SK-N-SH (cell line): Measurements from ENCODE around the gene RBM10. TPM values are rescaled to one million over a fixed set of nuclear protein-coding genes. Genes with fewer than 3 reads are reported as not detected.

Source experiments
- CTCF ChIA-PET: fragments of 300-600, 350-600 bp; formaldehyde crosslinking; extraction: SDS; loops from one replicate; lab custom pipeline; 2021; lab: Yijun Ruan, JAX
- POLR2A ChIA-PET: fragments of 350-600 bp; sonication (Branson Sonifier 250); formaldehyde crosslinking; extraction: SDS; loops from one replicate; lab custom pipeline; 2020; ENCODE audit warnings: antibody characterized with exemption, inconsistent platforms; lab: Yijun Ruan, JAX
- DNase-seq: peaks from one replicate; pipeline ENCODE4 v3.0.0; 2012
- H2AFZ ChIP-seq: fragments of 200-600 bp; sonication (generic); 2 replicates; pipeline ENCODE4 v1.8.1; 2016; ENCODE audit warnings: antibody characterized with exemption, mild to moderate bottlenecking, low read depth
- H3F3A ChIP-seq: fragments of 200-600 bp; sonication (generic); replicated peaks from 2 replicates; pipeline ENCODE3; 2016; ENCODE audit warnings: antibody characterized with exemption, mild to moderate bottlenecking; ENCODE audit not compliant: insufficient read depth
- H3K27ac ChIP-seq, 2 experiments: fragments of 200-500 bp in 1 of 2; fragments of 200-600 bp in 1 of 2; sonication (Bioruptor generic) in 1 of 2; sonication (generic), shearing (Covaris generic) in 1 of 2; 2 replicates each; pipeline versions ENCODE4 v1.5.1 to v1.6.1; 2014 to 2016; ENCODE audit warnings: low read depth in 2 of 2, inconsistent platforms in 1 of 2, low read length in 1 of 2, mild to moderate bottlenecking in 1 of 2, mixed read lengths in 1 of 2
- H3K27me3 ChIP-seq: fragments of 200-600 bp; sonication (generic), shearing (Covaris generic); 2 replicates; pipeline ENCODE4 v1.6.1; 2016; ENCODE audit warnings: mixed run types; ENCODE audit not compliant: insufficient read depth
- H3K36me3 ChIP-seq, 2 experiments: fragments of 200-500 bp in 1 of 2; fragments of 200-600 bp in 1 of 2; sonication (Bioruptor generic) in 1 of 2; sonication (generic) in 1 of 2; replicated peaks in 1 of 2; 2 replicates each; pipeline versions ENCODE3 to v1.5.1; 2014 to 2016; ENCODE audit warnings: low read length in 1 of 2, mild to moderate bottlenecking in 1 of 2; ENCODE audit not compliant: insufficient read depth in 2 of 2, control insufficient read depth in 1 of 2
- H3K4me1 ChIP-seq, 2 experiments: fragments of 200-500 bp in 1 of 2; fragments of 200-600 bp in 1 of 2; sonication (Bioruptor generic) in 1 of 2; sonication (generic), shearing (Covaris generic) in 1 of 2; 2 replicates each; pipeline versions ENCODE4 v1.5.1 to v1.6.1; 2014 to 2016; ENCODE audit warnings: low read depth in 1 of 2, low read length in 1 of 2, mixed run types in 1 of 2; ENCODE audit not compliant: insufficient read depth in 2 of 2, control insufficient read depth in 1 of 2
- H3K4me2 ChIP-seq: fragments of 200-600 bp; sonication (generic), shearing (Covaris generic); 2 replicates; pipeline ENCODE4 v1.6.1; 2017; ENCODE audit warnings: mixed run types
- H3K4me3 ChIP-seq, 2 experiments: fragments of 200-500 bp in 1 of 2; fragments of 200-600 bp in 1 of 2; sonication (Bioruptor generic) in 1 of 2; sonication (generic), shearing (Covaris generic) in 1 of 2; 2 replicates each; pipeline versions ENCODE4 v1.5.1 to v1.8.1; 2014 to 2016; ENCODE audit warnings: low read depth in 2 of 2, inconsistent platforms in 1 of 2, low read length in 1 of 2, mild to moderate bottlenecking in 1 of 2, mixed read lengths in 1 of 2, moderate library complexity in 1 of 2
- H3K79me2 ChIP-seq: fragments of 200-600 bp; sonication (generic); 2 replicates; pipeline ENCODE4 v1.8.1; 2017; ENCODE audit warnings: mild to moderate bottlenecking; ENCODE audit not compliant: insufficient read depth
- H3K9ac ChIP-seq: fragments of 200-600 bp; sonication (generic); 2 replicates; pipeline ENCODE4 v1.6.1; 2017; ENCODE audit warnings: mixed run types
- H3K9me2 ChIP-seq: fragments of 200-600 bp; sonication (generic); 2 replicates; pipeline ENCODE4 v1.6.1; 2017; ENCODE audit warnings: mixed run types
- H3K9me3 ChIP-seq: fragments of 200-600 bp; sonication (generic); 2 replicates; pipeline ENCODE4 v1.6.1; 2017; ENCODE audit warnings: mixed run types, mild to moderate bottlenecking, moderate library complexity
- H4K20me1 ChIP-seq: fragments of 200-600 bp; sonication (generic); 2 replicates; pipeline ENCODE4 v1.6.1; 2017; ENCODE audit warnings: mild to moderate bottlenecking, mixed run types; ENCODE audit not compliant: insufficient read depth
- CHD2 ChIP-seq: fragments of 150-350 bp; IDR thresholded peaks from 2 replicates; pipeline ENCODE4 v1.6.1; 2018; ENCODE audit warnings: low read length; ENCODE audit not compliant: partially characterized antibody
- ELF1 ChIP-seq: IDR thresholded peaks from 2 replicates; pipeline ENCODE4 v1.4.0; 2012
- EZH2phosphoT487 ChIP-seq: fragments of 200-600 bp; sonication (generic); IDR thresholded peaks from 2 replicates; pipeline ENCODE4 v1.6.1; 2017; ENCODE audit warnings: low read depth, mixed run types, mild to moderate bottlenecking, antibody characterized with exemption, moderate library complexity, borderline replicate concordance
- FOSL2 ChIP-seq: IDR thresholded peaks from 2 replicates; pipeline ENCODE4 v1.4.0; 2012; ENCODE audit warnings: low read depth, mild to moderate bottlenecking, moderate library complexity, borderline replicate concordance
- FOXJ3 ChIP-seq: sonication (generic); formaldehyde crosslinking; IDR thresholded peaks from 2 replicates; pipeline ENCODE4 v1.5.1; 2020; ENCODE audit warnings: mild to moderate bottlenecking, missing genetic modification reagents
- FOXM1 ChIP-seq: IDR thresholded peaks from 2 replicates; pipeline ENCODE4 v1.4.0; 2012; ENCODE audit warnings: low read depth, mild to moderate bottlenecking
- IRF3 ChIP-seq: fragments of 150-350 bp; IDR thresholded peaks from 2 replicates; pipeline ENCODE4 v1.6.1; 2016; ENCODE audit warnings: mild to moderate bottlenecking, low read depth, low read length
- JUND ChIP-seq: IDR thresholded peaks from 2 replicates; pipeline ENCODE4 v1.4.0; 2012
- MXI1 ChIP-seq: IDR thresholded peaks from 2 replicates; pipeline ENCODE4 v1.6.1; 2012; ENCODE audit warnings: mild to moderate bottlenecking, low read depth, low read length, improper control_type of control experiment
- NFIC ChIP-seq: IDR thresholded peaks from 2 replicates; pipeline ENCODE4 v1.4.0; 2012; ENCODE audit warnings: borderline replicate concordance
- RFX5 ChIP-seq: IDR thresholded peaks from 2 replicates; pipeline ENCODE4 v1.6.1; 2012; ENCODE audit warnings: mild to moderate bottlenecking, improper control_type of control experiment, low read length
- RXRA ChIP-seq: IDR thresholded peaks from 2 replicates; pipeline ENCODE4 v1.4.0; 2012; ENCODE audit warnings: low read depth, mild to moderate bottlenecking, borderline replicate concordance
- TAF1 ChIP-seq: IDR thresholded peaks from 2 replicates; pipeline ENCODE4 v1.6.1; 2012; ENCODE audit warnings: low read depth, mild to moderate bottlenecking, low read length, moderate library complexity, borderline replicate concordance
- TCF12 ChIP-seq: IDR thresholded peaks from 2 replicates; pipeline ENCODE4 v1.4.0; 2012
- TEAD4 ChIP-seq: IDR thresholded peaks from 2 replicates; pipeline ENCODE4 v1.4.0; 2012; ENCODE audit warnings: mild to moderate bottlenecking, borderline replicate concordance; ENCODE audit not compliant: insufficient read depth
- YY1 ChIP-seq: IDR thresholded peaks from 2 replicates; pipeline ENCODE4 v1.4.0; 2012; ENCODE audit warnings: low read depth, mild to moderate bottlenecking
- WGBS: methylation state at CpG from one replicate; pipeline ENCODE4 v1.1.6; 2017; ENCODE audit warnings: low lambda C conversion rate; 5-methylcytosine and 5-hydroxymethylcytosine counted together
- polyA plus RNA-seq, 3 experiments: library from polyadenylated mRNA; depleted of rRNA; stranded (reverse); fragments of >200 nt; gene quantifications; 2 replicates each; pipeline ENCODE4 v1.2.3, GENCODE V29; 2012
- TF ChIP-seq, protein P1 (sequence below): IDR thresholded peaks from 2 replicates; pipeline ENCODE4 v1.4.0; 2012; ENCODE audit warnings: low read depth
- TF ChIP-seq, protein P2 (sequence below): IDR thresholded peaks from 2 replicates; pipeline ENCODE4 v1.4.0; 2012; ENCODE audit warnings: low read depth, borderline replicate concordance
- TF ChIP-seq, protein P3 (sequence below): fragments of 150-350 bp; IDR thresholded peaks from 2 replicates; pipeline ENCODE4 v1.6.1; 2017; ENCODE audit warnings: antibody characterized with exemption, low read length, low read depth, borderline replicate concordance

The RBM10 gene
- polyA plus RNA-seq, 1 of the 3 experiments (the other 2 are of a cell fraction): 34.4 TPM

GRCh38 chrX:47179928-47180255 lies 34.9 kb downstream of the RBM10 start (continued):
- TF ChIP-seq RFX5: no peak
- TF ChIP-seq FOXM1: no peak
- no peak for TF ChIP-seq NFIC
- no peak for TF ChIP-seq IRF3
- TF ChIP-seq YY1: no peak
- no peak for TF ChIP-seq MXI1
- TF ChIP-seq JUND: no peak

GRCh38 chrX:47180346-47180745 lies 35.3 kb downstream of the RBM10 start:
- no peaks in the 10 kb centered on the region for H3F3A ChIP-seq
- no peaks in the 10 kb centered on the region for H3K4me1 ChIP-seq
- H3K27me3 ChIP-seq: peaks cover 33% of the 10 kb centered on the region; the same call in 1 of the 2 replicates
- 66% methylated on average over 6 of the region's 8 CpGs for WGBS
- DNase-seq: no peak
- H3K4me3 ChIP-seq: no peak overlapping the region
- no peak overlapping the region for H3K9ac ChIP-seq
- no peak overlapping the region for H2AFZ ChIP-seq
- H4K20me1 ChIP-seq: no peaks in the 10 kb centered on the region
- CTCF ChIA-PET: no interaction called here
- H3K9me2 ChIP-seq: no peaks in the 10 kb centered on the region
- no peak overlapping the region for H3K4me2 ChIP-seq
- no peaks in the 10 kb centered on the region for H3K9me3 ChIP-seq
- H3K27ac ChIP-seq: no peak overlapping the region
- peaks cover 0 to 18% of the 10 kb centered on the region in 2 experiments for H3K36me3 ChIP-seq
- no peak for TF ChIP-seq ELF1
- TF ChIP-seq, all 33 proteins: peak for 0
- POLR2A ChIA-PET: no interaction called here
- H3K79me2 ChIP-seq: no peaks in the 10 kb centered on the region

DNA sequence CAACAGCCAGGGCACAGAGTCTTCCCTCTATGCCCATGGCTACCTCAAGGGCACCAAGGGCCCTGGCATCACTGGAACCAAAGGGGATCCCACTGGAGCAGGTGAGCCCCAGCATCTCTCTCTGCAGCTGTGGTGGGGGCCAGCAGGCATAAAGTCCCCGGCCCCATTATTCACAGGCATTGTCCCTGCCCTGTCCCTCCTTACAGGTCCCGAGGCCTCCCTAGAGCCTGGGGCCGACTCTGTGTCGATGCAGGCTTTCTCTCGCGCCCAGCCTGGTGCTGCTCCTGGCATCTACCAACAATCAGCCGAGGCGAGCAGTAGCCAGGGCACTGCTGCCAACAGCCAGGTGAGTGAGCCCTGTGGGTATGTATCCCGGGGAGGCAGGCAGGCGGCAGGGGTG lies 36.3 kb downstream of the RBM10 start:
- no peak overlapping the region for H3K27ac ChIP-seq
- DNase-seq: no peak
- peaks cover 0 to 21% of the 10 kb centered on the region in 2 experiments for H3K36me3 ChIP-seq
- WGBS: 62% methylated on average over 4 of the region's 10 CpGs
- no peak overlapping the region for H2AFZ ChIP-seq
- CTCF ChIA-PET: interaction anchor here (1.0 kb wide), 1 partner anchor 342 kb away, joined by 3 read pairs; no protein-coding TSS in a partner anchor
- no peaks in the 10 kb centered on the region for H4K20me1 ChIP-seq
- H3K9me2 ChIP-seq: no peaks in the 10 kb centered on the region
- no peaks in the 10 kb centered on the region for H3F3A ChIP-seq
- no peak overlapping the region for H3K4me2 ChIP-seq
- peaks cover 38% of the 10 kb centered on the region; the same call in 1 of the 2 replicates for H3K27me3 ChIP-seq
- TF ChIP-seq TCF12 (no peak), RXRA (no peak), EZH2phosphoT487 (no peak), FOSL2 (no peak), TEAD4 (no peak), MXI1 (no peak), FOXJ3 (CRISPR knock-in tag) (no peak), TAF1 (no peak), CHD2 (no peak)
- TF ChIP-seq, protein P1, sequence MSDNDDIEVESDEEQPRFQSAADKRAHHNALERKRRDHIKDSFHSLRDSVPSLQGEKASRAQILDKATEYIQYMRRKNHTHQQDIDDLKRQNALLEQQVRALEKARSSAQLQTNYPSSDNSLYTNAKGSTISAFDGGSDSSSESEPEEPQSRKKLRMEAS: no peak
- TF ChIP-seq, protein P2, sequence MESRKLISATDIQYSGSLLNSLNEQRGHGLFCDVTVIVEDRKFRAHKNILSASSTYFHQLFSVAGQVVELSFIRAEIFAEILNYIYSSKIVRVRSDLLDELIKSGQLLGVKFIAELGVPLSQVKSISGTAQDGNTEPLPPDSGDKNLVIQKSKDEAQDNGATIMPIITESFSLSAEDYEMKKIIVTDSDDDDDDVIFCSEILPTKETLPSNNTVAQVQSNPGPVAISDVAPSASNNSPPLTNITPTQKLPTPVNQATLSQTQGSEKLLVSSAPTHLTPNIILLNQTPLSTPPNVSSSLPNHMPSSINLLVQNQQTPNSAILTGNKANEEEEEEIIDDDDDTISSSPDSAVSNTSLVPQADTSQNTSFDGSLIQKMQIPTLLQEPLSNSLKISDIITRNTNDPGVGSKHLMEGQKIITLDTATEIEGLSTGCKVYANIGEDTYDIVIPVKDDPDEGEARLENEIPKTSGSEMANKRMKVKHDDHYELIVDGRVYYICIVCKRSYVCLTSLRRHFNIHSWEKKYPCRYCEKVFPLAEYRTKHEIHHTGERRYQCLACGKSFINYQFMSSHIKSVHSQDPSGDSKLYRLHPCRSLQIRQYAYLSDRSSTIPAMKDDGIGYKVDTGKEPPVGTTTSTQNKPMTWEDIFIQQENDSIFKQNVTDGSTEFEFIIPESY: no peak
- TF ChIP-seq, protein P3, sequence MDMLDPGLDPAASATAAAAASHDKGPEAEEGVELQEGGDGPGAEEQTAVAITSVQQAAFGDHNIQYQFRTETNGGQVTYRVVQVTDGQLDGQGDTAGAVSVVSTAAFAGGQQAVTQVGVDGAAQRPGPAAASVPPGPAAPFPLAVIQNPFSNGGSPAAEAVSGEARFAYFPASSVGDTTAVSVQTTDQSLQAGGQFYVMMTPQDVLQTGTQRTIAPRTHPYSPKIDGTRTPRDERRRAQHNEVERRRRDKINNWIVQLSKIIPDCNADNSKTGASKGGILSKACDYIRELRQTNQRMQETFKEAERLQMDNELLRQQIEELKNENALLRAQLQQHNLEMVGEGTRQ: no peak
- TF ChIP-seq, all 33 proteins: peak for 0
- Histone ChIP-seq H3K4me1 (no peaks in the 10 kb centered on the region), H3K9me3 (no peaks in the 10 kb centered on the region), H3K9ac (no peak overlapping the region), H3K79me2 (no peaks in the 10 kb centered on the region), H3K4me3 (no peak overlapping the region; a peak in 1 of 4 replicates)
- POLR2A ChIA-PET: no interaction called here
